COLO668 (cell line): ENCODE results near the gene C11orf68.
"Not testable (repeated sequence)": the region's sequence is repeated elsewhere in the genome, so short reads cannot be mapped to it uniquely, and the experiment has no call there.

Experiments used
- DNase-seq: peaks from one replicate; lab custom pipeline; 2025; ENCODE audit not compliant: unreplicated experiment; lab: John Stamatoyannopoulos, UW

The C11orf68 gene

DNA sequence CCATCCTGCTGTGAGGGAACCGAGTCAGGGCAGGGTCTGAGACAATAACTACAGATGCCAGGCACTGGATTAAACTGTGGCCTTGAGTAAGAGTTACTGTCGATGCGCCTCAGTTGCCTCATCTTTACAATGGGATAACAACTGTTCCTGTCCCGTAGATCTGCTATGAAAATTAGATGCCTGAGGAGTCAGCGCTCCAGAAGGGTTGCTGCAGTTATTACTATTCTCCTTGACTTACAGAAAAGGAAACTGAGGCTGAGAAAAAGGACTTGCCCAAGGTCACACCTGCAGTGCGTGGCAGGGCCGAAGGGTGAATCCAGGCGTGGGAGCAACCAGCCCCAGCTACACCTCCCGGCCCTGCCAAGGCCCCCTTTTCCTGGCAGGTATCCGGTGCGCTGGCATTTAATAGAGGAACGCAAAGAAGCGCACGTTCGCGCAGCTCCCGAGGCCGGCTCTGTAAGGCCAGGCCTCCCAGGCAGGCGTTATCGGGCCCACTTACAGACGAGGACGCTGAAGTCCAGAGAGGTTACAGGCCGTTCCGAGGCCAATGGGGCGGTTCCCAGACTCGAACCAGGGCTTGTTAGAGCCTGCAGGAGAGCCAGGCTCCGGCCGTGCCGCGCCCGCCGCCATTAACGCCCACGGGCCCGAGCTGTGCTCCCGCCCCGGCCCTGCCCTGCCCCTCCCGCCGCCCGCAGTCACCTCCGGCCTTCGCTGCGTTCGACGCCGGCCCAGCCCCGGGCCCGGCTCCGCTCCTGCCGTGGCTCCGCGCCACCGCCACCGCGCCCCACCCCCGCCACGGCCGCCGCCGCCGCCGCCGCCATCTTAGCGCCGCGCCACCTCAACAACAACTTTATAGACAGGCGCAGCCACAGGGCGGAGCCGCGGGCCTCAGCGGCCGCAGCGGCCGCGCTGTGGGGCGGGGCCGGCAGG lies at the start of gene C11orf68:
Gene C11orf68, minus strand, starts transcription at position 852 of the 930 bp plus-strand sequence. Its CDS starts 31 bp downstream, at position 821.
- DNase-seq: peak; percentile 61

DNA sequence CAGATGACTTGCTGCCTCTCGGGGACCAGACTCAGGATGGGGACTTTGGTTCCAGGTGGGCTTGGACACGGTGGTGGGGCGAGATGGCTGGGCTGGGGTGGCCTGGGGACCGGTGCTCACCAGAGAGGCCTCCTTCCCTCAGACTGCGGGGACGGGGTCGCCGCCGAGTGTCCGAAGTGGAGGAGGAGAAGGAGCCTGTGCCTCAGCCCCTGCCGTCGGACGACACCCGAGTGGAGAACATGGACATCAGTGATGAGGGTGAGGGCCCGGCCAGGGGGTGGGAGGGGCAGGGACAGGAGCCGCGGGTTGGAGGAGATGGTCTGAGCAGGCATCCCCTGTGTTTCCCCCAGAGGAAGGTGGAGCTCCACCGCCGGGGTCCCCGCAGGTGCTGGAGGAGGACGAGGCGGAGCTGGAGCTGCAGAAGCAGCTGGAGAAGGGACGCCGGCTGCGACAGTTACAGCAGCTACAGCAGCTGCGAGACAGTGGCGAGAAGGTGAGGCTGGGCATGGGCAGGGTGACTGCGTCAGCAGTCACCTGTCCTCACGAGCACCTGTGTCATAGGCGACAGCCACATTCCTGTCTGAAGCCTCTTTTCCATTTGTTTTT lies 48.6 kb upstream of the C11orf68 start:
- no peak for DNase-seq

DNA sequence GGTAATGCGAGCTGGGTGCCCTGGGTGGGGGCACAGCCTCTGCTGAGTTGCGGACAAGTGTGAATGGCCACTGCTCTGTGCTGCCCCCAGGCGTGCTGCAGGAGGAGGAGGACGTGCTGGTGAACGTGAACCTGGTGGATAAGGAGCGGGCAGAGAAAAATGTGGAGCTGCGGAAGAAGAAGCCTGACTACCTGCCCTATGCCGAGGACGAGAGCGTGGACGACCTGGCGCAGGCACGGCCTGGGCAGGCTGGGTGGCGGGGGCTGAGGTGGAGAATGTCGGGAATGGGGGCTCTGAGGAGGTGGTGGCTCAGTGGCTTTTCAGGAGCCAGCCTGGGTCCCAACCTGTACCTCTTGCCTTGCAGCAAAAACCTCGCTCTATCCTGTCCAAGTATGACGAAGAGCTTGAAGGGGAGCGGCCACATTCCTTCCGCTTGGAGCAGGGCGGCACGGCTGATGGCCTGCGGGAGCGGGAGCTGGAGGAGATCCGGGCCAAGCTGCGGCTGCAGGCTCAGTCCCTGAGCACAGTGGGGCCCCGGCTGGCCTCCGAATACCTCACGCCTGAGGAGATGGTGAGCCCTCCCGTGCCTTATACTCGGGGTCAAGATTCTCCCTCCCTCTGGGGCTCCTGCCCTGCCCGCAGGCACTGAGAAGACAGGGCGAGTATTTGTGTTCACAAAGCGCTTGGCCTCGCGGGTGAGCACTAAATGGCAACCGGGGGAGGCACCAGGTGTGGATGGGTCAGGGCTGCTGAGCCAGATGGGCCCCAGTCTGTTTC lies 47.3 kb upstream of the C11orf68 start:
- DNase-seq: no peak

DNA sequence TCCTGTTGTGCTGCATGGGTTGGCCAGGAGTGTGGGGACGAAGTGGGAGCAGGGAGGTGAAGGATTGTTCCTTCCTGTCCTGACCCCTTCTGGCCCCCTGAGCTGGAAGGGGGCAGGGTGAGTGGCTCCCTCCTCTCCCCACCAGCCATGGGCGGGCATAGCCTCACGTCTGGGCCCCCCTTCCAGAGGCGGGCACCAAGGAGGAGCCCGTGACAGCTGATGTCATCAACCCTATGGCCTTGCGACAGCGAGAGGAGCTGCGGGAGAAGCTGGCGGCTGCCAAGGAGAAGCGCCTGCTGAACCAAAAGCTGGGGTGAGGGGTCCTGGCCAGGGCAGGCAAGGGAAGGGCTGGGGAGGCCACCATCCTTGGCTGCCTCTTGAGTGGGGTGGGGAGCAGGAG lies 46.0 kb upstream of the C11orf68 start:
- no peak for DNase-seq

DNA sequence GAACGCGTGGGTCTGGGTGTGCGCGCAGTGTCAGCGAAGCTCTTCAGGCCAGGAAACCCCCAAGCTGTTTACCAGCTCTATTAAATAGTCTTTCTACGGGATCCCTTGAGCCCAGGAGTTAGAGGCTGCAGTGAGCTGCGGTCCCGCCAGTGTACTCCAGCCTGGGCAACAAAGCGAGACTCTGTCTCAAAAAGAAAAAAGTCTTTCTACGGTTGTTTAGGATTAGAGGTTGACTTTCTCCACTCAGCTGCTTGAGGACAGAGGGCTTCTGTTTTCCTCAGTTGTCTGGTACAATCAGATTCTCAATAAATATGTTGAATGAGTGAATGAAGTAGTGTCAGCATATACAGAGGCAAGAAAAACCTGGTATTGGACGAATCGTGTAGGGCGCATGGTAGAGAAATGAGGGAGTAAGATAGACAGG lies 43.3 kb upstream of the C11orf68 start:
- DNase-seq: no peak

DNA sequence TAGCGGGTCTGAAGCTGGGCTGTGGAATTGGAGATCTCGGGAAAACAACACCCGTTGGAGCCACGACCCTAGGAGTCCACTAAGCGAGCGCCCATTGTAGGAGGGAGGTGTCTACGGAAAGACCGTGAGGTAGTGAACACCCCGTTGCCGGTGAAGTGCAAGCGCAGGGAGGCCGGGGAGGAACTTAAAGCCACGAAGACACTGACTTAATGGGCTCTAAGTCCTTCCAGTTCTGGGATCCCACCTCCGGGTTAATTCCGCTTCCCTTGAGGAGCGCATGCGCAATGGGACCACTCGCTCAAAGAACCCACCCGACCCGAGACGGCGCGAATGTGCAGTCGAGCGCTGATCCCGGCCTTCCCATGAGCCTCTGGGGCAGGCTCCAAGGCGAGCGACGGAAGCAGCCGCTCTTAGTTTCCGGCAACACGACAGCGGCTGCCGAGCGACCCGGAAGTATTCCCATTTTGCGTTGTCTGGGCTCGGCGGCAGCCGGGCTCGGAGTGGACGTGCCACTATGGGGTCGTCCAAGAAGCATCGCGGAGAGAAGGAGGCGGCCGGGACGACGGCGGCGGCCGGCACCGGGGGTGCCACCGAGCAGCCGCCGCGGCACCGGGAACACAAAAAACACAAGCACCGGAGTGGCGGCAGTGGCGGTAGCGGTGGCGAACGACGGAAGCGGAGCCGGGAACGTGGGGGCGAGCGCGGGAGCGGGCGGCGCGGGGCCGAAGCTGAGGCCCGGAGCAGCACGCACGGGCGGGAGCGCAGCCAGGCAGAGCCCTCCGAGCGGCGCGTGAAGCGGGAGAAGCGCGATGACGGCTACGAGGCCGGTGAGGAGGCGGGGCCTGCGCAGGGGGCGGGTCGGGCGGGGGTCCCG lies 42.6 kb upstream of the C11orf68 start, which contains the start of gene SART1:
Gene SART1, plus strand, starts transcription at position 468 of the 874 bp plus-strand sequence. Its CDS starts 47 bp downstream, at position 515.
- DNase-seq: peak; percentile 97

DNA sequence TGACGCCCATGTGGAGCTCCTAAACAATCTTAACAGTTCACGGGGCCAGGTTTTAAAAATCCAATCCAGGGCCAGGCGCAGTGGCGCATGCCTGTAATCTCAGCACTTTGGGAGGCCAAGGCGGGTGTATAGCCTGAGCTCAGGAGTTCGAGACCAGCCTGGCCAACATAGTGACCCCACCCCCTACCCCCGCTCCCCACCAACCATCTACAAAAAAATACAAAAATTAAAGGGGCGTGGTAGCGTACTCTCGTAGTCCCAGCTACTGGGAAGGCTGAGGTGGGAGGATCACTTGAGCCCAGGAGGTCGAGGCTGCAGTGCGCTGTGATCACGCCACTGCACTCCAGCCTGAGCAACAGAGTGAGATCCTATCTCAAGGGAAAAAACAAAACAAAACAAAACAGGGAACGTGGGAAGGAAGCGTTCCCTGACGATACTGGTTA lies 42.0 kb upstream of the C11orf68 start:
- no peak for DNase-seq

DNA sequence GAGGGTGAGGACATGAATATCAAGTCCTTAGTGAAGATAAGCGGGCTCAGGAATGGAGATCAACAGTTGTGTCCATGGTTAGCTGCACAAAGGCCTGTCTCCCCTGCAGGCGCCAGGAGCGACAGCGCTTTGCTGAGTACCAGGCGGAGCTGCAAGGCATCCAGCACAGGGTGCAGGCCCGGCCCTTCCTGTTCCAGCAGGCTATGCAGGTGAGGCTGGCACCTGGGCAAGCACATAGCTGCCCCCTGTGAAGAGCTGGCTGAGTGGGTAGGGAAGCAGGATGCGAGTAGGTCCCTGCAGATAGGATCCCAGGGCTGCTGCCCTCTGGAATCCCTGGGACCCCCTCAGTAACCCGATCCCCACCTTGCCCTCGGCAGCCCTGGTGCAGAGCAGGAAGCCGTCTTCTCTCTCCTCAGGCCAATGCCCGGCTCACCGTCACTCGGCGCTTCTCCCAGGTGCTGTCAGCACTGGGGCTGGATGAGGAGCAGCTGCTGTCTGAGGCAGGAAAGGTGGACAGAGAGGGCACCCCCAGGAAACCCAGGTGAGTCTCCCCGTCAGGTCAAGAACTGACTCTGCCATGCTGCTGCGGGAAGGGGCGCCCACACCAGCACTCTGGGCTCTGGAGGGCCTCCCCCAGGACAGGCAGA lies 40.0 kb upstream of the C11orf68 start:
- peak; percentile 13 for DNase-seq

DNA sequence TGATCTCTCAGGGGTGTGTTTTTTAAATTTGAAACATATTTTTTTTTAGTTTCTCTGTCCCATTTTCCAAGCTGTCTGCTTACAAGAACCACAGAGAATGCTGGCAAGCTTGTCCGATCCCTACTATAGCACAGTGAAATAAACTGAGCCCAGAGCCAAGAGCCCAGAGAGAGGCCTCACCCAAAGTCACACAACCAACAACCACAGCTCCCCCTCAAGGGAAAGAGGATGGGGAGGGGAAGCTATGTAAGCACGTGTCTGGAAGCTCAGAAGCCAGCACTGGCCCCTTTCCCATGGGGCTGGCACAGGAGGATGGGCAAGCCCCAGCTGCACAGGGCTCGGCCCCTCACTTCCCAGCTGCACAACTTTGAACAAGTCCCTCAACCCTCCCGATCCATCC lies 39.4 kb upstream of the C11orf68 start:
- no peak for DNase-seq

DNA sequence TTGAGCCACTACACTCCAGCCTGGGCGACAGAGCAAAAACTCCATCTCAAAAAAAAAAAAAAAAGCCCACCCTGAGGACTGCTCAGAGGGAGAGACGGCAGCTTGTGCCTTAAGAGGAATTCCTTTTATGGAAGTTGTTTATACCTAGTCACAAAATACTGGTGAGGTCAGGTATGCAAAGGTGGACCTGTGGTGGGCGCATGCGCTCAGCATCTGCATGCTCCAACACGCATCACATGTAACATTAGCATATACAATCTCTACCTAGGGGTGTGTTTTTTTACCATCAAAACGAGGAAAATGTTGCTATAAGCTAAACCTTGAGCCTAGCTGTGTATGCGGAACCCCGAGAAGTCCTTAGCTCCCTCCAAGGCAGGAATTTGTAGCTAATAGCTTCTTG lies 35.9 kb upstream of the C11orf68 start:
- no peak for DNase-seq

DNA sequence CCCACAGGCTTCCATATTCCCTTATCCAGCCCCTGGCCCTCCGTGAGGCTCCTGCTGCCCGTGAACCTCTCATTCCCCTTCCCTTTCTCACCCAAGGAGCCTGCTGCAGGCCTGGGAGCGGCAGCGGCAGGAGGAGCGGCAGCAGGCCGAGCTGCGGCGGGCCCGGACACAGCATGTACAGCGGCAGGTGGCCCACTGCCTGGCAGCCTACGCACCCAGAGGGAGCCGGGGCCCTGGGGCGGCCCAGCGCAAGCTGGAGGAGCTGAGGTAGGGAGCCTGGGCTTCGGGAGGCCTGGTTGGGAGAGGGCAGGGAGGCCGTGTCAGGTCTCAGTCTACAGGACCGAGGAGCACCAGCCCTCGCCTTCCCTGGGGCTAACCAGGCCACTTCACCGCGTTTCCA lies 34.6 kb upstream of the C11orf68 start:
- DNase-seq: no peak

GRCh38 chr11:65952052-65952521 lies 33.2 kb upstream of the C11orf68 start:
- no peak for DNase-seq

DNA sequence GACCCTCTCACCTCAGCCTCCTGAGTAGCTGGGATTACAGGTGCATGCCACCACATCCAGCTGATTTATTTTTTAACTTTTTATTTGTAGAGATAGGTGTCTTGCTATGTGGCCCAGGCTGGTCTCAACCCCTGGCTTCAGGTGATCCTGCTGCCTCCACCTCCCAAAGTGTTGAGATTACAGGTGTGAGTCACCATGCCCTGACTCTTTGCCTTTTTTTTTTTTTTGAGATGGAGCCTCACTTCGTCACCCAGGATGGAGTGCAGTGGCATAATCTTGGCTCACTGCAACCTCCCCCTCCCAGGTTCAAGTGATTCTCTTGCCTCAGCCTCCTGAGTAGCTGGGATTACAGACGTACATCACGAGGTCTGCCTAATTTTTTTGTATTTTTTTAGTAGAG lies 32.8 kb upstream of the C11orf68 start:
- not testable (repeated sequence) for DNase-seq

DNA sequence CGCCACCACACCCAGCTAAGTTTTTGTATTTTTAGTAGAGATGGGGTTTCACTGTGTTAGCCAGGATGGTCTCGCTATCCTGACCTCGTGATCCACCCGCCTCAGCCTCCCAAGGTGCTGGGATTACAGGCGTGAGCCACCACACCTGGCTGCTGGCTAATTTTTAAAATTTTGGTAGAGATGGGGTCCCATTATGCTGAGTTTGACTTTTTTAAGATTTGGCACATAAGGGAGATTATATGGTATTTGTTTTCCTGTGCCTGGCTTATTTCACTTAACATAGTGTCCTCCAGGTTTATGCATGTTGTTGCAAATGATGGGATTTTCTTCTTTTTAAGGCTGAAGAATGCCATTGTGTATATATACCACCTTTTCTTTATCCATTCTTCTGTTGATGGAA lies 31.8 kb upstream of the C11orf68 start:
- DNase-seq: not testable (repeated sequence)

DNA sequence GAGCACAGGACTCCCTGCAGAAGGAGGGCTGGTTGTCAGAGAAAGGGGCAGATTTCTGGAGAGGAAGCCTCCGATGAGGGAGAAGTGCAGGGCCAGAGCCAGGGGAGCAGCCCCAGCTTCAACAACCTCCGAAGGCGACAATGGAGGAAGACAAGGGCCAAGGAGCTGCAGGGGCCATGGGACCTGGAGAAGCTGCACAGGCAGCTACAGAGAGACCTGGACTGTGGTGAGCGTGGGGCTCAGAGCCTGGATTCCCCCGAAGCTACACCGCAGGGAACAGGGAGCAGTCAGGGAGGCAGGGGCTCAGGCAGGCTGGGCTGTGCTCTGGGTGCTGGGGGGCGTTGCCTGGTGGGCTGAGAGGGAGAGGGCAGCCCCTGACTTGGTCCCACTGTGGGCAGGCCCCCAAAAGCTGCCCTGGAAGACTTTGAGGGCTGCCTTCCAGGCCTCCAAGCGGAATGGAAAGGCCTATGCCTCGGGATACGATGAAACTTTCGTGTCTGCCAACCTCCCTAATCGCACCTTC lies 28.8 kb upstream of the C11orf68 start:
- DNase-seq: no peak

DNA sequence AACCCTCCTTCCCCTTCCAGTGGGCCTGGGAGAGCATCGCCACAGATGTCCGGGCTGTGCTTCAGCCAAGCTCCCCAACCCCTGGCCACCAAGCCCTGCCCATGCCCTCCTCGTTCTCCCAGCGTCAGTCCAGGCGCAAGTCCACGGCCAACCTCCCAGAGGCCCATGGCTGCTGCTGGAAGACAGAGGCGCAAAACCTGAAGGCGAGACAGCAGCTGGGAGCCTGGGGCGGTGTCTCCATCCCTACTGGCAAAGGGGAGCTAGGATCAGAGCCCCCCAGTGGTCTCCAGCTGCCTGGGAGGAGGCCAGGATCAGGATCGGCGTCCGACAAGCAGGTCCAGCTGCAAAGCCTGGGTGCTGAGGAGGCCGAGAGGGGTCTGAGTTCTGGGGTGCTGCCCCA lies 28.3 kb upstream of the C11orf68 start:
- DNase-seq: no peak

DNA sequence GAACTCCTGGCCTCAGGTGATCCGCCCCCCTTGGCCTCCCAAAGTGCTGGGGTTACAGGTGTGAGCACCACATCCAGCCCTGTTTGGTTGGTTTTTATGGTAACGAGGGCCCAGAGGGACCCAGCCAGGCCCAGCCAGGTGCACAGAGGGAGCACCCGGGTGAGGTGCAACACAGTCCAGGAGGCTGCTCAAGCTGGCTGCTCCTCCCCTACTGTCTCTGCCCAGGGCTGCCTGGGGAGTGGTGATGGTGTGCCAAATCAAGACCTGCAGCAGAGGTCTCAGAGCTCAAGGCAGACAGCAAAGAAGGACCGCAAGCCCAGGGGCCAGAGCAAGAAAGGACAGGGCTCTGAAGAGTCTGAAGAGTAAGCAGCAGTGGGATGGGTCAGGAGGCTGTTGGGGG lies 27.8 kb upstream of the C11orf68 start:
- no peak for DNase-seq

DNA sequence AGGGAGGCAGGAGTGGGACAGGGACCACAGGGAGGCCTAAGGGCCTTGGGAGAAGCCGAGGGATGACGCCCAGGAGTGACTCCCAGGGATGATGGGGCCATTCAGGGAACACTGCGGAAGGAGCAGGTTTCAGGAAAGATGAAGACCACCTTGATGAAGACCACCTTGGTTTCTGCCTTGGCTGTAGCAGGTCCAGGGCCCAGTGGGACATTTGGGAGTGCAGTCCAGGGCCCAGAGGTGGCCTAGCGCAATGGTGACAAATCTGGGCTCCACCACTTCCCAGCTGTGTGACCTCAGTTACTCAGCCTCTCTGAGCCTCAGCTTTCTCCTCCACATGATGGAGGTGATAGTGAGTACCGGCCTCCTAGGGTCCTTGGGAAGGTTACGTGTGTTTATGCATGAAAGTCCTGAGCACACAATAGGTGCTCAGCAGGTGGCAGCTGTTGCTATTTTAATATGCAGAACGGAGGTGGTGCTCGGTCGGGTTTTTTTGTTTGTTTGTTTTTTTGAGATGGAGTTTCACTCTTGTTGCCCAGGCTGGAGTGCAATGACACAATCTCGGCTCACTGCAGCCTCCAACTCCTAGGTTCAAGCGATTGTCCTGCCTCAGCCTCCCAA lies 27.2 kb upstream of the C11orf68 start:
- DNase-seq: peak; percentile 18

- peak; percentile 11 for DNase-seq
These were observed 26.6 kb upstream of the C11orf68 start, which contains the start of gene TSGA10IP for GRCh38 chr11:65945430-65945911. Gene TSGA10IP (plus strand): TSS chr11:65945480. CDS start chr11:65945676, 196 bp downstream.
